Astrocyte (in vitro differentiated cells and primary cell): ENCODE measurements around the gene PDE8A. TPM values are rescaled to one million over a fixed set of nuclear protein-coding genes. Genes with fewer than 3 reads are reported as not detected.
A peak's percentile ranks its signal among the peaks of the same experiment; 100 is the strongest.

ENCODE experiments used
- DNase-seq: peaks from one replicate; pipeline ENCODE4 v3.0.0-alpha.2; 2010; ENCODE audit warnings: low read depth
- FAIRE-seq: peaks from 2 replicates; lab custom pipeline; 2011; peaks lifted over from hg19 to GRCh38; lab: Jason Lieb, UNC
- H2AFZ ChIP-seq: 2 replicates; pipeline ENCODE4 v1.6.0; 2012; ENCODE audit warnings: low read depth, low read length, inconsistent platforms
- H3K27ac ChIP-seq: 2 replicates; pipeline ENCODE4 v1.5.1; 2011; ENCODE audit warnings: low read depth, low read length, inconsistent platforms
- H3K27me3 ChIP-seq: 2 replicates; pipeline ENCODE4 v1.6.0; 2011; ENCODE audit warnings: low read length, inconsistent platforms; ENCODE audit not compliant: insufficient read depth
- H3K36me3 ChIP-seq: 2 replicates; pipeline ENCODE4 v1.5.1; 2011; ENCODE audit warnings: low read length, inconsistent platforms; ENCODE audit not compliant: insufficient read depth
- H3K4me1 ChIP-seq: 2 replicates; pipeline ENCODE4 v1.5.1; 2011; ENCODE audit warnings: low read length, inconsistent platforms; ENCODE audit not compliant: insufficient read depth
- H3K4me2 ChIP-seq: 2 replicates; pipeline ENCODE4 v1.6.0; 2012; ENCODE audit warnings: low read length, inconsistent platforms
- H3K4me3 ChIP-seq: 2 replicates; pipeline ENCODE4 v1.5.1; 2011; ENCODE audit warnings: low read depth, mild to moderate bottlenecking, low read length, inconsistent platforms; ENCODE audit not compliant: insufficient read depth
- H3K79me2 ChIP-seq: 2 replicates; pipeline ENCODE4 v1.6.0; 2012; ENCODE audit warnings: mild to moderate bottlenecking, low read length, inconsistent platforms; ENCODE audit not compliant: insufficient read depth
- H3K9ac ChIP-seq: 2 replicates; pipeline ENCODE4 v1.6.0; 2012; ENCODE audit warnings: mild to moderate bottlenecking, low read length, inconsistent platforms
- H3K9me3 ChIP-seq: 2 replicates; pipeline ENCODE4 v1.5.1; 2012; ENCODE audit warnings: low read depth, mild to moderate bottlenecking, low read length, inconsistent platforms; ENCODE audit not compliant: insufficient read depth
- H4K20me1 ChIP-seq: 2 replicates; pipeline ENCODE4 v1.6.0; 2012; ENCODE audit warnings: low read length, inconsistent platforms; ENCODE audit not compliant: insufficient read depth
- H3K27ac Mint-ChIP-seq: one replicate; pipeline ENCODE4 v1.8.0; 2021; ENCODE audit warnings: mild to moderate bottlenecking, mixed read lengths; ENCODE audit not compliant: unreplicated experiment
- H3K27me3 Mint-ChIP-seq: one replicate; pipeline ENCODE4 v1.8.0; 2021; ENCODE audit warnings: low read depth, mixed read lengths; ENCODE audit not compliant: unreplicated experiment
- H3K36me3 Mint-ChIP-seq: one replicate; pipeline ENCODE4 v1.8.0; 2021; ENCODE audit warnings: low read depth, mixed read lengths; ENCODE audit not compliant: unreplicated experiment
- H3K4me1 Mint-ChIP-seq: one replicate; pipeline ENCODE4 v1.8.0; 2021; ENCODE audit warnings: low read depth, mixed read lengths; ENCODE audit not compliant: unreplicated experiment
- H3K4me3 Mint-ChIP-seq: one replicate; pipeline ENCODE4 v1.8.0; 2021; ENCODE audit warnings: mild to moderate bottlenecking, moderate library complexity, mixed read lengths; ENCODE audit not compliant: unreplicated experiment
- H3K9me3 Mint-ChIP-seq: one replicate; pipeline ENCODE4 v1.8.0; 2021; ENCODE audit warnings: mild to moderate bottlenecking, mixed read lengths; ENCODE audit not compliant: unreplicated experiment
- CTCF ChIP-seq: IDR thresholded peaks from 2 replicates; pipeline ENCODE4 v1.5.1; 2011; ENCODE audit warnings: low read depth, mild to moderate bottlenecking, inconsistent platforms, low read length, moderate library complexity; ENCODE audit not compliant: insufficient read depth
- EZH2 ChIP-seq: IDR thresholded peaks from 2 replicates; pipeline ENCODE4 v1.6.1; 2012; ENCODE audit warnings: mild to moderate bottlenecking, low read length, inconsistent platforms; ENCODE audit not compliant: insufficient read depth
- total RNA-seq: library from RNA; stranded (reverse); gene quantifications from 2 replicates; pipeline ENCODE4 v1.2.1, GENCODE V29; 2021

The PDE8A gene
- total RNA-seq, 1 donor from 2014 or later, result 18.0 TPM

GRCh38 chr15:85125056-85125661 is 143.5 kb downstream of the PDE8A start:
- Histone ChIP-seq H3K27ac (no peak overlapping the region), H3K36me3 (peaks cover 15% of the 10 kb centered on the region), H3K4me3 (no peak overlapping the region), H3K9ac (no peak overlapping the region), H3K79me2 (no peaks in the 10 kb centered on the region), H2AFZ (no peak overlapping the region), H3K4me1 (peaks cover 6% of the 10 kb centered on the region), H3K4me2 (no peak overlapping the region), H3K9me3 (no peaks in the 10 kb centered on the region), H4K20me1 (no peaks in the 10 kb centered on the region), H3K27me3 (no peaks in the 10 kb centered on the region)
- FAIRE-seq, result no peak
- peaks cover 9% of the 10 kb centered on the region for H3K9me3 Mint-ChIP-seq
- TF ChIP-seq CTCF (no peak), EZH2 (no peak)
- H3K4me1 Mint-ChIP-seq, result peaks cover 9% of the 10 kb centered on the region
- peaks cover 27% of the 10 kb centered on the region for H3K36me3 Mint-ChIP-seq
- no peak overlapping the region for H3K4me3 Mint-ChIP-seq
- peak; percentile 42 for DNase-seq
- H3K27ac Mint-ChIP-seq, result no peak overlapping the region
- H3K27me3 Mint-ChIP-seq, result no peaks in the 10 kb centered on the region

GRCh38 chr15:85128621-85129020 is 147.0 kb downstream of the PDE8A start:
- DNase-seq (peak; percentile 26), FAIRE-seq (no peak)
- H3K27ac Mint-ChIP-seq, result no peak overlapping the region
- Histone ChIP-seq H3K9ac (no peak overlapping the region), H3K27ac (no peak overlapping the region), H3K9me3 (peaks cover 2% of the 10 kb centered on the region), H3K27me3 (no peaks in the 10 kb centered on the region), H4K20me1 (no peaks in the 10 kb centered on the region), H3K4me2 (no peak overlapping the region), H3K4me3 (no peak overlapping the region), H3K4me1 (peaks cover 6% of the 10 kb centered on the region), H3K36me3 (peaks cover 10% of the 10 kb centered on the region), H2AFZ (no peak overlapping the region), H3K79me2 (no peaks in the 10 kb centered on the region)
- no peaks in the 10 kb centered on the region for H3K27me3 Mint-ChIP-seq
- H3K4me3 Mint-ChIP-seq, result no peak overlapping the region
- TF ChIP-seq EZH2, result no peak
- peaks cover 22% of the 10 kb centered on the region for H3K36me3 Mint-ChIP-seq
- peaks cover 9% of the 10 kb centered on the region for H3K9me3 Mint-ChIP-seq
- peaks cover 9% of the 10 kb centered on the region for H3K4me1 Mint-ChIP-seq

- H3K4me3 Mint-ChIP-seq, result no peak overlapping the region
- Histone ChIP-seq H3K36me3 (peaks cover 6% of the 10 kb centered on the region), H3K79me2 (no peaks in the 10 kb centered on the region), H3K9me3 (peaks cover 2% of the 10 kb centered on the region), H3K4me2 (no peak overlapping the region), H3K27me3 (no peaks in the 10 kb centered on the region), H3K4me3 (no peak overlapping the region), H3K27ac (no peak overlapping the region), H3K9ac (no peak overlapping the region), H4K20me1 (no peaks in the 10 kb centered on the region), H2AFZ (no peak overlapping the region), H3K4me1 (peaks cover 1% of the 10 kb centered on the region)
- TF ChIP-seq CTCF (no peak), EZH2 (no peak)
- FAIRE-seq, result no peak
- H3K36me3 Mint-ChIP-seq, result peaks cover 24% of the 10 kb centered on the region
- H3K27ac Mint-ChIP-seq, result no peak overlapping the region
- H3K4me1 Mint-ChIP-seq, result peaks cover 7% of the 10 kb centered on the region
- H3K27me3 Mint-ChIP-seq, result no peaks in the 10 kb centered on the region
- H3K9me3 Mint-ChIP-seq, result peaks cover 9% of the 10 kb centered on the region
- DNase-seq, result no peak
Observed at GRCh38 chr15:85129881-85130280, 148.2 kb downstream of the PDE8A start.
